Measurements from ENCODE around the gene CIDEA. TPM values are rescaled to one million over a fixed set of nuclear protein-coding genes. Genes with fewer than 3 reads are reported as not detected.
A peak's percentile ranks its signal among the peaks of the same experiment; 100 is the strongest.

The CIDEA gene
- total RNA-seq, 1 donor from 2014 or later, result not detected

- Histone ChIP-seq H3K4me1 (no peaks in the 10 kb centered on the region), H3K27me3 (no peaks in the 10 kb centered on the region), H3K4me3 (no peak overlapping the region), H3K27ac (no peak overlapping the region), H3K36me3 (no peaks in the 10 kb centered on the region), H3K9me3 (no peaks in the 10 kb centered on the region)
- DNase-seq (no peak), ATAC-seq (no peak)
- TF ChIP-seq CTCF (IDR thresholded peaks at IDR 0.05), result no peak
- intact Hi-C loops (cut with DNase I), result no loop called here
Observed at GRCh38 chr18:12301263-12302005, 47.3 kb downstream of the CIDEA start.

- Histone ChIP-seq H3K36me3 (no peaks in the 10 kb centered on the region), H3K4me3 (no peak overlapping the region), H3K9me3 (no peaks in the 10 kb centered on the region), H3K27ac (no peak overlapping the region), H3K4me1 (peaks cover 9% of the 10 kb centered on the region), H3K27me3 (no peaks in the 10 kb centered on the region)
- no peak for ATAC-seq
- DNase-seq, result no peak
- no peak for TF ChIP-seq CTCF (IDR thresholded peaks at IDR 0.05)
- intact Hi-C loops (cut with DNase I), result no loop called here
Observed at GRCh38 chr18:12302391-12303147, 48.4 kb downstream of the CIDEA start.

GRCh38 chr18:12304351-12305210 is 50.4 kb downstream of the CIDEA start:
- no peak for DNase-seq
- intact Hi-C loops (cut with DNase I), result no loop called here

GRCh38 chr18:12305211-12305610 is 51.0 kb downstream of the CIDEA start:
- TF ChIP-seq CTCF (IDR thresholded peaks at IDR 0.05), result no peak
- Histone ChIP-seq H3K9me3 (no peaks in the 10 kb centered on the region), H3K27ac (no peak overlapping the region), H3K4me1 (peaks cover 15% of the 10 kb centered on the region), H3K36me3 (no peaks in the 10 kb centered on the region), H3K27me3 (no peaks in the 10 kb centered on the region), H3K4me3 (no peak overlapping the region)
- intact Hi-C loops (cut with DNase I), result no loop called here
- ATAC-seq, result no peak
- no peak for DNase-seq

More at GRCh38 chr18:12304351-12305210, 50.4 kb downstream of the CIDEA start:
- Histone ChIP-seq H3K4me1 (peaks cover 12% of the 10 kb centered on the region), H3K4me3 (no peak overlapping the region), H3K9me3 (no peaks in the 10 kb centered on the region), H3K27ac (no peak overlapping the region), H3K36me3 (no peaks in the 10 kb centered on the region), H3K27me3 (no peaks in the 10 kb centered on the region)
- ATAC-seq, result peak; percentile 3
- TF ChIP-seq CTCF (IDR thresholded peaks at IDR 0.05), result no peak

GRCh38 chr18:12305930-12306629 is 51.9 kb downstream of the CIDEA start:
- ATAC-seq, result no peak
- intact Hi-C loops (cut with DNase I), result no loop called here
- H3K27ac ChIP-seq, result no peak overlapping the region
- no peaks in the 10 kb centered on the region for H3K27me3 ChIP-seq
- peaks cover 19% of the 10 kb centered on the region for H3K4me1 ChIP-seq
- TF ChIP-seq CTCF (IDR thresholded peaks at IDR 0.05), result no peak
- no peaks in the 10 kb centered on the region for H3K9me3 ChIP-seq
- no peak overlapping the region for H3K4me3 ChIP-seq
- H3K36me3 ChIP-seq, result peaks cover 7% of the 10 kb centered on the region
- no peak for DNase-seq
